HL-60/S4 treated with retinoic acid at 250 ng/mL for 4 days and 3 days (cell line): ENCODE data around the gene ZMIZ1.

ENCODE experiments used
- in situ Hi-C: fragments of 300-500 bp; cut with MboI; formaldehyde crosslinking; loops from 2 replicates; pipeline ENCODE4 v1.7.0; 2022; ENCODE audit warnings: low sequenced_read_pairs

The ZMIZ1 gene

GRCh38 chr10:79357180-79357579 lies 288.4 kb downstream of the ZMIZ1 start:
- in situ Hi-C loops: no loop called here

DNA sequence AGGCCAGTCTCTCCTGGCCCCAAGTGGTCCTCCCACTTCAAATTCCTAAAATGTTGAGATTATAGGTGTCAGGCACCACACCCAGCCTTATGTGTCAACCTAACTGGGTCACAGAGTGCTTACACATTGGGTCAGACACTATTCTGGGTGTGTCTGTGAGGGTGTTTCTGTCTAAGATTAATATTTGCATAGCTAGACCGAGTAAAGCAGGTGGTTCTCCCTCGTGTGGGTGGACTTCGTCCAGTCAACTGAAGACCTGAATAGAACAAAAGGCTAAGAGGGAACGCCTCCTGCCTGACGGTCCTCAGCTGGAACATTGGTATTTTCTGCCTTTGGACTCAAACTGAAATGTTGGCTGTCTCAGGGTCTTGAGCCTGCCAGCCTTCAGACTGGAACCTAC lies 290.0 kb downstream of the ZMIZ1 start:
- in situ Hi-C loops: no loop called here

- in situ Hi-C loops: no loop called here
Measured at GRCh38 chr10:79359816-79360498, 291.2 kb downstream of the ZMIZ1 start.

GRCh38 chr10:79360499-79361342 lies 292.0 kb downstream of the ZMIZ1 start:
- in situ Hi-C loops: no loop called here

DNA sequence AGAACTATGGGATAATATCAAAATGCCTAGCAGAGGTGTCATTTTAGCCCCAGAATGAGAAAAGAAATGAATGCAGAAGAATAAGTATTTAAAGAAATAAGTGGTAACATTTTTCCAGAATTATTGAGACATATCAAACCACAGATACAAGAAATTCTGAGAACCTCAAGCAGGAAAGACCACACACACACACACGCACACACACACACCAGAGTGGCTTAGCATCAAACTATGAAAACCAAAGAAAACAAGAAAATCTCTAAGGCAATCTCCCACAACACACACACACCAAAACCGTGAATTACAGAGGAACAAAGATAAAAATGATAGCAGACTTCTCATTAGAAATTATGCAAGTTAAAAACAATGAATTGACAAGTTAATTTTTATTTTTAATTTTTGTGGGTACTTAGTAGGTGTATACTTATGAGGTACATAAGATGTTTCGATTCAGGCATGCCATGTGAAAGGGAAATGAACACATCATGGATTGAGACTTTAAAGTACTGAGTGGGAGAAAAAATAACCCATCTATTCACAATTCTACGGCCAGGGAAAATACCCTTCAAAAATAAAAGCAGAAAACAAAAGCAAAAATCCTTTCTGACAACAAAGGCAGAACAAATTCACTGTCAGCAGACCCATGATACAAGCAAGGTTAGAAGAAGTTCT lies 293.1 kb downstream of the ZMIZ1 start:
- in situ Hi-C loops: no loop called here
